ENCODE measurements around the gene WDR74.
"Not testable (repeated sequence)": the region's sequence is repeated elsewhere in the genome, so short reads cannot be mapped to it uniquely, and the experiment has no call there.

The WDR74 gene

DNA sequence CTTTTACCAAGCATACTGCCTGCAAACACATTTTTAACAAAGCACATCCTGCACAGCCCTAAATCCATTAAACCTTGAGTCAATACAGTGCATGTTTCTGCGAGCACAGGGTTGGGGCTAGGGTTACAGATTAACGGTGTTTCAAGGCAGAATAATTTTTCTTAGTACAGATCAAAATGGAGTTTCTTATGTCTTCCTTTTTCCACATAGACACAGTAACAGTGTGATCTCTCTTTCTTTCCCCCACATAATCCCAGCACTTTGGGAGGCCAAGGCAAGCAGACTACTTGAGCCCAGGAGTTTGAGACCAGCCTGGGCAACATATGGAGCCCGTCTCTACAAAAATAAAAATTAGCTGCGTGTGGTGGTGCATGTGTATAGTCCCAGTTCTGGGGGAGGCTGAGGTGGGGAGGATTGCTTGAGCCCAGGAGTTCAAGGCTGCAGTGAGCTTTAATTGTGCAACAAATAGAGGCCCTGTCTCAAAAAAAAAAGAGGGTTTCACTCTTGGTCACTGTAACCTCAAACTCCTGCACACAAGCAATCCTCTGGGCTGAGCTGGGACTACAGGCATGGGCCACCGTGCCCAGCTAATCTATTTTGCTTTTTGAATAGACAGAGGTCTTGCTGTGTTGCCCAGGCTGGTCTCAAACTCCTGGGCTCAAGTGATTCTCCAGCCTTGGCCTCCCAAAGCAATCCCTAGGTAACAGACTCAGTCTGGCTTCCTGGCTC, 21.6 kb upstream of the WDR74 start:
- DNase-seq (ENCODE audit: low spot score), result no peak

DNA sequence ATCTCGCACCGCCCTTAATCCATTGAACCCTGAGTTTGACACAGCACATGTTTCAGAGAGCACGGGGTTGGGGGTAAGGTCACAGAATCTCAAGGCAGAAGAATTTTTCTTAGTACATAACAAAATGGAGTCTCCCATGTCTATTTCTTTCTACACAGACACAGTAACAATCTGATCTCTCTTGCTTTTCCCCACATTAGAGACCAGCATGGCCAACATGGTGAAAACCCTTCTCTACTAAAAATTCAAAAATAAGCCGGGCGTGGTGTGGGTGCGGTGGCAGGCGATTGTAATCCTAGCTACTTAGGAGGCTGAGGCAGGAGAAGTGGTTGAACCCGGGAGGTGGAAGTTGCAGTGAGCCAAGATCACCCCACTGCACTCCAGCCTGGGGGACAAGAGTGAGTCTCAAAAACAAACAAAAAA, 19.9 kb upstream of the WDR74 start:
- DNase-seq (ENCODE audit: low spot score), result not testable (repeated sequence)

DNA sequence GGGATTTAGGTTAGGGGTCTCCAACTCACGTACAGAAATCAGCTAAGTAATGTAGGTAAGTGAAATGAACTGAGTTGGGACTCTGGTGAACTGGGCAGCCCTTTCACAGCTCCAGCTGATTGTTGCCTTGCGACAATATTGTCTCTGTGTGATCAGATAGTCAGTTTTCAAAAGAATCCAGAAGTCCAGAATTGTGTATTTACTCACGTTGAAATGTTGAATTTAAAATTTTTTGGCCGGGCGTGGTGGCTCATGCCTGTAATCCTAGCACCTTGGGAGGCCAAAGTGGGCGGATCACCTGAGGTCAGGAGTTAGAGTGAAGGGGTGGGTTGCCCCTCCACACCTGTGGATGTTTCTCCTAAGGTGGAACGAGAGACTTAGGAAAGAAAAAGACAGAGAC, 18.8 kb upstream of the WDR74 start:
- no peak for DNase-seq (ENCODE audit: low spot score)

DNA sequence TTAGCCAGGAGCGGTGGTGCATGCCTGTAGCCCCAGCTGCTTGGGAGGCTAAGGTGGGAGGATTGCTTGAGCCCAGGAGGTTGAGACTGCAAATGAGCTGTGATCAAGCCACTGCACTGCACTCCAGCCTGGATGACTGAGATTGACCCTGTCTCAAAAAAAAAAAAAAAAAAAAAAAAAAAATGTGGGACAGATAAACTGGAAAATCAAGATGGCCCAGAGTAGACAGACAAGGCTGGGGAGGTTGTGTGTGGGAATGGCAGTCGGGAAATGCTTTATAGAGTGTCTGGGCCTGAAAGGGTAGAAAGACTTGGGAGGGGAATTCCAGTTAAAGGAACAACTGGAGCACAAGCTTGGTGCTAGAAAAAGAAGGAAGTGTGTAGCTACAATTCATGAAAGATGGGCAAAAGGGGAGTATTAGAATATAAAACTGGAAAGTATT, 18.2 kb upstream of the WDR74 start:
- DNase-seq (ENCODE audit: low spot score), result no peak

DNA sequence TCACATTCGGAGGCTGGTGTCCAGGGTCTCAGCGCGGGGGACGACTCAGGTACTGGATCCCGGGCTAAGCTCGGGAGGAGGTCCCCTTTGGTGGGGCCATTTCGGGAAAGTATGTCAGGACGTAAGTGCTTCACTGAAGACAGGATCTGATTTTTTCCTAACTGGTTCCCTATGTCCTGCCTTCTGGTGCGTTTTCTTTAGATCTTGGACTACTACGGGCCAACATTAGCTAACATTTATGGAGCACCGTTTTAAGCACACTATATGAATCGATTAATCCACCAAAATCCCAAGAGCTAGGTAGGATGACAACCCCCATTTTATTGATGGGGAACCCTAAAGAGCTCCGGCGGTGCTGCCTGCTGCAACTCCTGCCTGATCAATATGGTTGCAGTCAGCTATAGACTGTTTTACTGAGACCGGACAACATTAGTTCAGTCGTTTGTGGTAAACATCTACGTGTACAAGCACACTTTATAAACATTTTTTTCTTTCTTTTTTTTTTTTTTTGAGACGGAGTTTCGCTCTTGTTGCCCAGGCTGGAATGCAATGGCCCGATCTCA, 17.0 kb upstream of the WDR74 start:
- DNase-seq (ENCODE audit: low spot score), result no peak

DNA sequence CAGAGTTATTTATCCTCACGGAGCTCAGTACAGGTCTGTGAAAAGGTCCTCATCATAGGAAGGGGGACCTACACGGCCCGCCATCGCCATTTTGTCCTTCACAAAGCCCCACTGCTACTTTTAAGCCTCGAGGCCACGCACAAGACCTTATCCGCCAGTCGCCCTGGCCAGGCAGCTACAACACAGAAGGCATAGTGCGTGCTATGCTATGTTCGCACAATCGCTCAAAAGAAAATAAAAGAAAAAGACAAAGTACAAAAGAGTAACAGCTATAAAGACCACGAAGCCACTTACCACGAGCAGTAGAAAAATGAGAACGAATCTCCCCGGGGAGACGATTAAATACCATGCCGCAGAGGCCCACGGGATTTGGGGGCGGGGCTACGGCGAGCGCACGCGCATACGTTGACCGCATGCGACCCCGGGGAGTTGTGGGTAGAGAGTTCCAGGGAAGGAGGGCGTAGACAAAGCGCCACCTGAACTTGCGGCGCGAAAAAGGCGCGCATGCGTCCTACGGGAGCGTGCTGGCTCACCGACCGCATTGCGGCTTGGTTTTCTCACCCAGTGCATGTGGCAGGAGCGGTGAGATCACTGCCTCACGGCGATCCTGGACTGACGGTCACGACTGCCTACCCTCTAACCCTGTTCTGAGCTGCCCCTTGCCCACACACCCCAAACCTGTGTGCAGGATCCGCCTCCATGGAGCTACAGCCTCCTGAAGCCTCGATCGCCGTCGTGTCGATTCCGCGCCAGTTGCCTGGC, 16.4 kb upstream of the WDR74 start:
- peak; percentile 97 for DNase-seq (ENCODE audit: low spot score)

DNA sequence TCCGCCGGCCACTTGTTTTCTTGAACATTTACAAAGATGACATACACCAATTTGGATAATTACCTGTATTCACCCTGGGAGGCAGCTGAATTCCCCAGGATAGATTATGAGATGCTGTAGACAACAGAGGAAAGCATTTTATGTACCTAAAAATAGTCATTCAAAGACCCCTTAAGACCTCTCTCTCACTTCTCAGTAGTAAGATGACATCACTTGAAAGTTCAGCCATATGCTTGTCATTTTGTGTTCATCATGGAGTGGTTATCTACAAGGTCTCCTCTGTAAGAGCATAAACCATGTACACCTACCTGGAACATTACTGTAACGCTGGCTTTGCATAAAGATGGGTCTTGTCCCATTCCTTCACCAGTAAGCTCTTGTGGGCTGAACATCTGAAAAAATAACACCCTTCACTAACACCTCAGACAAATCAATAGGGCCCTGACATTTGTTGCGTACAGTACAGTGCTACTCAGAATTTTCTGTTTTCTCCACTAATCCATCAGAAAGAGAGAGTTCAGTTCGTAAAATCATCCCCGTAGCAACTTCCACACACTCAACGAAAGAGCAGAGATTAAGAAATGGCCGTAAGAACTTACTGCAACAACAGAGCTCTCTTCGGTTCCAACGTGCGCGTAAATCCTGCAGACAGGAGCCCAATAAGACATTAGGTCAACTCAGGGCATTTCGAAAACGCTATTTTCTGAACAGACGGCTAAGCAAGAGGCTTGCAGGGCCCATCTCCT, 15.6 kb upstream of the WDR74 start:
- no peak for DNase-seq (ENCODE audit: low spot score)

DNA sequence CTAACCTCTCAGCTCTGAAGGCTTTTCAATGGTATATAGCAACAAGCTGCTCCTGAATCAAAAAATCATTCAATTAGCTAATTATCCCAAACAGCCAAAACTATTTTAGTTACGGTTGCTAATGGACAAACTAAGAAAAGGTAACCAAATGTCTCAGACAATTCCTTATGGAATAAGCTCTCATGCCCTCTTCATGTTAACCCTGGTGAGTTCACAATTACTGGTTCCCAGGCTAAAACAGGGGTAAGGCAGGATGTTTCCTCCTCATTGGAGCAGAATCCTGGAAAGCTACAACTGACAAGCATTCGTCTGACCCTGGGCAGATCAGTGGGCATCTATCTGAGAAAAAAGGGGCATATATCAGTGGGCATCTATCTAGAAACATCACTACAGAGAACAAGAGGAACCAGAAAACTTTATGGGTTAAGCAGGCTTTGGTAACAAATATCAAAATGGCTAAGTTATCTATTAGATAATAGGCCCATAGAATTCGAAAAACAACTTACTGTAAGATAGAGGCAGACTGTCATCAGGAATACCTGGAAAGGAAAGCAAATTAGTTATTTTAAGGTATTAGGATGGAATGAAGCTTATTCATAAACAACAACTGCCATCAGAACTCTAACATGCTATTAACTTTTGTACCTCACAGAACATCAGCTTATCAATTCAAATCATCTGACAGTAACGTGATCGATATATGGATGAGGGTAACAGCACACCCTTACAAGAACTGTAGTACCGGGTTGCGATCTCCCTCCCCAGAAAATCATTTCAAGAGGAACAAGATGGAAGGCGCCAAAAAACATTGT, 14.8 kb upstream of the WDR74 start:
- DNase-seq (ENCODE audit: low spot score), result no peak

DNA sequence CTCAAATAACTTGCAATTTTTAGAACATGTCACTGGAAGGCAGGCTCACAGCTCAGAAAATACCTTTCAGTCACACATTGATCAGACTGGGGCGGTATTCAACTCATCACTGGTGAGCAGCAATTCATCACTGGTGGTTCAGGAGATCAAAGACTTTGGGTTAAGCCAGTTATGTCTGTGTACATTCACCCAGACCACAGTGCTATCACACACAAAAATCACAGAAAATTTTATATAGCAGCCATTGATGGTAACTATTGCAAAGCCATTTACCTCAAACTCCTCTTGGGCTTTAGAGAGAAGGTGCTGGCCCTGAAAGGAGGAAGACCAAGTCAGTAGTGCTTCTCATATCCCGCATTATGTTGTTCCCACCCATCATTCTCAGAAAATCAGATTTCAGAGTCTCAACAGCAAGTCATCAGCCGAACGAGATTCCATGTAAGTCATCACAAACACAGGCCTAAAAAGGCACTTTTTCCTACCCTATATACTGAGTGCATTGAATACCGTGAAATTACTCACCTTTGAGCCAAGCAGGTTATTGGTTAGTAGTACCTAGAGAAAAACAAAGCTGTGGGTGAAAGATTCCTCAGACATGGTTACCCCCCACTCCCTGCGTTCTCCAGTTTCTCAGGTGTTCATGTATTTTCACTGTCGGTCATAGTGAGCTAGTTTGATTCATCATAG, 14.0 kb upstream of the WDR74 start:
- no peak for DNase-seq (ENCODE audit: low spot score)

DNA sequence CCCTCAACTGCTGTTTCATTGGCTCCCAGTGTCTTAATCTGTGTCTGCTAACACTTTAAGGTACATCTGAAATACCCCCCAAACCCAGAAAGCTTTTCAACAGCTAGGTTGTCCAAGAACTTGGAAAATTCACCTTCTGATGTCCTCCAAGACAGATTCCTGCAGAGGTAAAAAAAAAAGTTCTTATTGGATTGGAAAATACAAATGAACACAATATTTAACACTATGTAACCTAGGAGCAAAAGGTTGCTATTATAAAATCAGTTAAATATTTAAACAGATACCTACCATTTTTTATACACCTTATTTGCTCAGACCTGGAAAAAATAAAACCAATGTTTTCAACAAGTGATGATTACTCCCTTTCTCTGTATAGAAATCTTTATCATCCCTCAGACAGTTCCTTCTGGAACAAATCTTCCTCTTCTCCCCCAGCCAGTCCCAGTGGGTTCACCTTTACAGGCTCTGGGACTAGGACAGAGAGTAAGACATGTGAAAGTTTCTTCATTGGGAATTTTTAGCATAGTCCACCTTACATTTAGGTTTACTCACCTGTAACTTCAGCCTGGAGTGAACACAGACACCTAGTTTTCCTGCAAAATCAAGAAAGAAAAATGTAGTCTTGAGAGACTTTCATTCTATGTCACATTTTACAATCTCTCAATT, 13.3 kb upstream of the WDR74 start:
- no peak for DNase-seq (ENCODE audit: low spot score)

DNA sequence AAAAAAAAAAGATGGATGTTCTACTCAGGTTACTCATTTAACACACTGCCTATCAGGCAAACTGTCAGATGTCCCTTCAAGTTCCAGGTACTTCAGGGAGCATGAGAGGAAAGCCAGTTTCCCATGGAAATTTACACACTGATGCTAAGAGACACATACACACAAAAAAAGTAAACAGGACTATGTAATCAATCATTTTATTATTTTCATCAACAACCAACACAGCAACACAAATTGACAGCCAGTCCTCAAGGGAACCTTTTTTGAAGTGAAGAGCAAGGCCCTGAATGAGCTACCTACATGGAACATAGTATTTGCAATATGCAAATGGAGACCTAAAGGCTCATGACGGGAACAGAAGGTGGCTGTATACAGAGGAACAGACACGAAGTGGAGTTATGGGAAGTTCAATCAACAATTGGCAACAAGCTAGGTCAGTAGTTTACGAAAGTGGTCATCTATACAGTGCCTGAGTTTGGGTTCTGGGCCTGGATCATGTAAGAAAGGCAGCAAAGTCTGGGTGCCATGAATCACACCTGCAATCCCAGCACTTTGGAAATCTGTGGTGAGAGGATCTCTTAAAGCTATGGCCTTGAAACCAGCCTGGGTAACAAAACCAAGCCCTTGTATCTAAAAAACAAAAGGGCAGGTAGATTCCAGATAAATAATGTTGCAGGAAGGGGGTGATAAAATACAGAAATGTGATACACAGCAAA, 12.6 kb upstream of the WDR74 start:
- DNase-seq (ENCODE audit: low spot score), result peak; percentile 50

DNA sequence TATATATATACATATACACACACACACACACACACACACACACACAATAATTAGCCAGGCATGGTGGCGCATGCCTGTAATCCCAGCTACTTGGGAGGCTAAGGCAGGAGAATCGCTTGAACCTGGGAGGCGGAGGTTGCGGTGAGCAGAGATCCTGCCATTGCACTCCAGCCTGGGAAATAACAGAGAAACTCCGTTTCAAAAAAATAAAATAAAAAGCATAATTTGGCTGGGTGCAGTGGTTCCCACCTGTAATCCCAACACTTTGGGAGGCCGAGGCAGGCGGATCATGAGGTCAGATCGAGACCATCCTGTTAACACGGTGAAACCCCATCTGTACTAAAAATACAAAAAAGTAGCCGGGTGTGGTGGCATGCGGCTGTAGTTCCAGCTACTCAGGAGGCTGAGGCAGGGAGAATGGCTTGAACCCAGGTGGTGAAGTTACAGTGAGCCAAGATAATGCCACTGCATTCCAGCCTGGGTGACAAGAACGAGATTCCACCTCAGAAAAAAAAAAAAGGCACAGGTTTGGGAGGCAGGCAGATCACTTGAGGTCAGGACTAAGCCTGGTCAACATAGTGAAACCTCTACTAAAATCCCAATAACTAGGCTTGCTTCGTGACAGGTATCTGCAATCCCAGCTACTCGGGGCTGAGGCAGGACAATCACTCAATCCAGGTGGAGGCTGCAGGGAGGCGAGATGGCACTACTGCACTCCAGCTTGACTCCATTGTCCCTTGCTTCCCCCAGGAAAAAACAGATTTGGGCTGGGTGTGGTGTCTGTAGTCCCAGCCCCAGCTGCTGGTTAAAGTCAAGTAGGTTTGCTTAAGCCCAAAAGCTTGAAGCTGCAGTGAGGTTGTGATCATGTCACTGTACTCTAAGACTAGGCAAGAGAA, 11.8 kb upstream of the WDR74 start:
- peak; percentile 74 for DNase-seq (ENCODE audit: low spot score)

DNA sequence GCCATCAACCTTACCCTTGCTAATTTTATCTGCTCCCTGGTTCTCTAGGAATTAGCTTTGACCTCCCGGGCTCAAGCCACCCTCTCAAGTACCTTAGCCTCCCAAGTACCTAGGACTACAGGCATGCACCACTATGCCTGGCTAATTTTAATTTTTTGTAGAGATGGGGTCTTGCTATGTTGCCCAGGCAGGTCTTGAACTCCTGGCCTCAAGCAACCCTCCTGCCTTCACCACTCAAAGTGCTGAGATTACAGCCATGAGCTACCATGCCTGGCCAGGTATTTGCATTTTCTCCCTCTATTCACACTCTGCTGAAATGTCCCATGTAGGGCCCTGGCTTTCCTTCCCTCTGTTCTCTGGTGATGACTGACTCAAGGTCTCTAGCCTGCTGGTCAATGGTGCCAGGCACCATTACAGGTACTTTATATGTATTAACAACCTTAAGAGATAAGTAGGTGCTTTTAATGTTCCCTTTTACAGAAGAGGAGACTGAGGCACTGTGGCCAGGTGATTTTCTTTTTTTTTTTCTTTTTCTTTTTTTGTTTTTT, 8.5 kb upstream of the WDR74 start:
- DNase-seq (ENCODE audit: low spot score), result no peak

DNA sequence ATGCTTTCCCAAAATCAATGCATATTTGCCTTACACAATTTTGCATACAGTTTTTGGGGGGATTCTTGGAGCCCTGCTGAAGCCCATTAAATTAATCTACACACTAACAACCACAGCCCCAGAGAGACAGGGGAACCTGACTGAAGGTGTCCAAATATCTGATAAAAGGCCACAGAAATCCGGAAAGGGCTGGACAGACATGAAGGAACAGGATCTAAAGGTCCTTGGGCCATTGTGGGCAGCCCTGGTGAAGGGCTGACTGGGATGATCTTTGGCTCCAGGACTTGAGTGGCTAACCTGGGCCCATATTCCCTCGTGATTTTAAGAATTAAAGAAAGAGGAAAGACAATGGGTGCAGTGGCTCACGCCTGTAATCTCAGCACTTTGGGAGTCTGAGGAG, 6.8 kb upstream of the WDR74 start:
- DNase-seq (ENCODE audit: low spot score), result no peak

DNA sequence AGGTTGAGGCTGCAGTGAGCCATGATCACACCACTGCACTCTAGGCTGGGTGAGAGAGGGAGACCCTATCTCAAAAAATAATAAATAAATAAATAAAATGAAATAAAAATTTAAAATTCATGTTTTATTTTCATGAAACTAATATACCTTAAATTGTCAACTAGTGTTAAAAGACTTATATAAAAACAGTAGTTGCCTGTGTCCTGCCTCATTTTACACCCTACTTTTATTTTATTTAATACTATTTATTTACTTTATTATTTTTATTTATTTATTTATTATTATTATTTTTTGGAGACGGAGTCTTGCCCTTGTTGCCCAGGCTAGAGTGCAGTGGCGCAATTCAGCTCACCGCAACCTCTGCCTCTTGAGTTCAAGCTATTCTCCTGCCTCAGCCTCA, 4.8 kb upstream of the WDR74 start:
- DNase-seq (ENCODE audit: low spot score), result no peak

DNA sequence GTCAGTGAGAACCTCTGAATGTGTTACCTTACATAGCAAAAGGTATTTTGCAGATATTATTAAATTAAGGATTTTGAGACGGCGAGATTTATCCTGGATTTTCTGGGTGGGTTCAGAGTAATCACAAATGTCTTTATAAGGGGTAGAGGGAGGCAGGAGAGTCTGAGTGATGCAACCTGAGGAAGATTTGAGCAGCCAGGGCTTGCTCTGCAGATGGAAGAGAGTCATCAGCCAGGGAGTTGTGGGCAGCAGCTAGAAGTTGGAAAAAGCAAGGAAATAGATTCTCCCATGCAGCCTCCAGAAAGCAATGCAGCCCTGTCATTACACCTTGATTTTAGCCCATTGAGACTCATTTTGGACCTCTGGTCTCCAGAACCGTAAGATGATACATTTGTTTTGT, 4.1 kb upstream of the WDR74 start:
- no peak for DNase-seq (ENCODE audit: low spot score)

DNA sequence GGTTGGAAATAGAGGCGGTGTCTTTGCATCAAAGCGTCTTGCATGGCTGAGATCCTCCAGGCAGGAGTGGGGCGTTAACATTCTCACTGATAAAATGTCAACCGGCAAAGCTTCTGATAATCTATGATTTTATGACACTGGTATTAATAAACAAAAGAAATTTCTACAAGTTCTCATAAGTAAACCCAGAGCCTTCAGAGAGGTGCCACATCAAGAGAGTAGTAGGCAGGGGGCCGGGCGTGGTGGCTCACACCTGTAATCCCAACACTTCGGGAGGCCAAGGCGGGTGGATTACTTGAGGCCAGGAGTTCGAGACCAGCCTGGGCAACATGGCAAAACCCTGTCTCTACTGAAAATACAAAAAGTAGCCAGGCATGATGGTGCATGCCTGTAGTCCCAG, 3.5 kb upstream of the WDR74 start:
- DNase-seq (ENCODE audit: low spot score), result not testable (repeated sequence)

DNA sequence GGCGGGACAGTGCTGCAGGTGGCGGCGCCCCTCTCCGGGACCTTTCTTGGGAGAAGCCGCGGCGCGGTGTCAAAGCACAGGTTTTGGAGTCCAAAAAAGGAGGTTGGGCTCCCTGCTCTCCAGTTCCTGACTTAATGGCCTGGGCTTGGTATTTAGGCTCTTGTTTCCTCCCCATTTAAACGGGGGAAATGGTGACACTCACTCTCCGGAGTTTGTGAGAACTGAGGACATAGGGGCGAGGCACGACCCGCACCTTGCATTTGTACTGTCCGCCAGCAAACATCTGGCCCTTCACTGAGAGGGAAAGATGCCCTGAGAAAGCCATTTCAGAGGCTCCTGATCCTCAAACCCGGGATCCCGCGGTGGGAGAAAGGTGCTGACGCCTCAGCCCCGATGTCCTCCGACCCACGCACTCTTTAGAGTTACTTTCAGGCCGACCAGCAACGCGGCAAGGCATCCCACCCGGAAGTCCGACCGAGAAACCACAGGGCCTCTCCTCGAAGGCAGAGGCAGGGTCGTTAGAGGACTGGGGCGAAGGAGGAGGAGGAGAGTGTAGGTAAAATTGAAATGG, 2.9 kb upstream of the WDR74 start:
- DNase-seq (ENCODE audit: low spot score), result no peak

All from cerebellar cortex (tissue), 1 donor.